Measurements from ENCODE around the gene PLEKHM1.
"Not testable (repeated sequence)": the region's sequence is repeated elsewhere in the genome, so short reads cannot be mapped to it uniquely, and the experiment has no call there.

The PLEKHM1 gene

GRCh38 chr17:45490615-45491433 lies at the start of gene PLEKHM1:
Gene PLEKHM1 (minus strand): TSS chr17:45490721. CDS start chr17:45482484, 8,237 bp downstream.
- DNase-seq, result peak; percentile 68 to 74

- DNase-seq, result not testable (repeated sequence)
Measured at GRCh38 chr17:45538168-45538567, 47.6 kb upstream of the PLEKHM1 start.

DNA sequence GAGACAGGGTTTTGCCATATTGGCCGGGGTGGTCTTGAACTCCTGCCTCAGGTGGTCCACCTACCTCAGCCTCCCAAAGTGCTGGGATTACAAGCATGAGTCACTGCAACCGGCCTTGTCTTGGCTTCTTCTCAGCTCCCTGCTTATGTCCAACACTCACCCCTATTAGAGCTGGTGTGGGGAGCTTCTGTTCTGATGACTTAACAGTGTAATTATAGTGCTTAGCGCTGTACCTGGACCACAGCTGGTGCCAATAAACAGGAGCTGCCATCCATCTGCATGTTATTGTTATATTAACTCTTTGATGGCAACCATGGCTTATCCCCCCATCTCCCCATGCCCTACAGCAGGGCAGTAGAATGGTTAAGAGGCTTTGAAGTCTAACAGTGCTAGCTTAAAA lies 15.6 kb upstream of the PLEKHM1 start:
- not testable (repeated sequence) for DNase-seq

GRCh38 chr17:45505183-45505582 lies 14.7 kb upstream of the PLEKHM1 start:
- DNase-seq, result not testable (repeated sequence)

DNA sequence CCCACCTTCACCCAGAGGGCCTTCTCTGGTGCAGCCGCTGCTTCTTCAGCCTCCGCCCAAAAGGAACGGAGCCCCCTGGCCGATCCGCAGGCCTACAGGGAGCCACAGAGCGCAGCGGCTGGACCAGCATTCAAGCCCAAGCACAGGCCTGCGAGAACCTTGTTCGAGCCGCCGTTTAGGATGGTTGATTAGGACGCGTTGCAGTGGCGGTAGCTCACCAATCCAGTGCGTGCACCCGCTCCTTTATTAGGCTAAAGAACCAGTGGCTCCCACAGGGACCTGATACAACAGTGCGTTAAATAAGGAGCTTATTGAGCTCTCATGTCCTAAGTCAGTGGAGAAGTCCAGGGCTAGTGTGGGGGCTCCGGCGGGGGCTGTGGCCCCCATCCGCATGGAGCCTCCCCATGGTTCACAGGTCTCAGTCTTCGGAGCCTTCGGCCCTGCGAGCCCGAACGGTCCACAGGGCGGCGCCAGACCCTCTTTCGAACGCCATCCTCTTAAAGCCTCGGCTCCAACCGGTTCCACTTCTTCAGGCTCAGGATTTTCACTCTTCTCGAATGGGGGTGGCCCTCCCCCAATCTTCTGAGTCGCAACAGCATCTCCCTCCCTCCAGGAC lies 10.7 kb upstream of the PLEKHM1 start:
- DNase-seq, result not testable (repeated sequence)

DNA sequence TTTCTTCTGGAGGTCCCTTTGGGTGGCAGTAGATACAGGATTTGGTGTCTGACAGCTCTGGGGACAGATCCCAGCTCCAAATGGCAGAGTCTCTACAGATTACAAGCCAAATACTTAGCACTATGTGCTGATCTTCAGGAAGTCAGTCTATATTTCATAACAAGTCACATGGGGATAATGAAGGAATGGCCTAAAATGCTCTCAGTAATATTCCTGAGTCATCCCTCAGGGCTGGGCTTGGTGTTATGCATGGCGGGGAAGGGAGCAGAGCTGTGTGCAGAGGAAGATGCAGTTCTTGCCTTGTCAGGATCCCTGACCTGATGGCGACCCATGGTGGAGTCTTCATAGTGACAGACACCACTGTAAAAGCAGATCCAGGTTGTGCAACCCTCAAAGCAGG lies 10.0 kb upstream of the PLEKHM1 start:
- DNase-seq, result not testable (repeated sequence)

- not testable (repeated sequence) for DNase-seq
Measured at GRCh38 chr17:45499208-45499607, 8.7 kb upstream of the PLEKHM1 start.

DNA sequence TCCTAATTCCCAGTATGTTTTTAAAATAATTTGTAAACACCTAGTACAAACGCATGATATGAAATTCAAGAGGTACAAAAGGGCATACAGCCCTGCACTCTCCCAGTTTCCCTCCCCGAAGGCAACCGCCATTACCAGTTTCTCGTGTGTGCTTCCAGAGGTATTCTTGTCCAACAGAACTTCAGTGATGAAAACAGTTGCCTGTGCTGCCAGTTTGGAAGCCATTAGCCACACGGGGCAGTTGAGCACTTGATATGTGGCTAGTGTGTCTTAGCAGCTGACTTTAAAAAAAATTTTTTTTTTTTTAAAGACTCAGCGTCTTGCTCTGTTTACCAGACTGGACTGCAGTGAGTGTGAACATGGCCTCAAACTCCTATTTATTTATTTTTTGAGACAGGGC lies 7.9 kb upstream of the PLEKHM1 start:
- DNase-seq, result not testable (repeated sequence)

- not testable (repeated sequence) for DNase-seq
Measured at GRCh38 chr17:45497449-45497848, 6.9 kb upstream of the PLEKHM1 start.

GRCh38 chr17:45496507-45496906 lies 6.0 kb upstream of the PLEKHM1 start:
- DNase-seq, result not testable (repeated sequence)

- DNase-seq, result not testable (repeated sequence)
Measured at GRCh38 chr17:45494556-45494955, 4.0 kb upstream of the PLEKHM1 start.

GRCh38 chr17:45492156-45492555 lies 1.6 kb upstream of the PLEKHM1 start:
- not testable (repeated sequence) for DNase-seq

GRCh38 chr17:45490198-45490597 lies 323 bp downstream of the PLEKHM1 start:
- not testable (repeated sequence) for DNase-seq

DNA sequence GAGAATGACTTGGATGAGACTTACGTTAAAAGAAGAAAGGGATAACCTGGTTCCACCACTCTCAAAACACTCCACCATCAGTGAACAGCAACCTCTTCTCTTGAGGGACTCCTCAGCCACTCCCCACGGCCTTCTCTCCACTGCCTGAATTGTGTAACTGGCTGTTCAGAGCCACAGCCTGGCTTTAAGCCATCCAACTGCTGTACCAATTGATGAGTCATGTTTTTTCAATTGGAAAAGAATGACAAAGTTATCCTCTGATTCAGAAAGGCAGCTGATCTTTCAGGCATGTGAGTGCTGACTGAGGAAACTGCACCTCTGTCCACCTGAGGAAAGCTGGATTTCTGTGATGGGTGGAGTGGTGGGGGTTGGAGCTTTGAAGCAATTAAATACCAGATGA lies 2.8 kb downstream of the PLEKHM1 start:
- not testable (repeated sequence) for DNase-seq

- DNase-seq, result not testable (repeated sequence)
Measured at GRCh38 chr17:45483591-45484216, 6.8 kb downstream of the PLEKHM1 start.

DNA sequence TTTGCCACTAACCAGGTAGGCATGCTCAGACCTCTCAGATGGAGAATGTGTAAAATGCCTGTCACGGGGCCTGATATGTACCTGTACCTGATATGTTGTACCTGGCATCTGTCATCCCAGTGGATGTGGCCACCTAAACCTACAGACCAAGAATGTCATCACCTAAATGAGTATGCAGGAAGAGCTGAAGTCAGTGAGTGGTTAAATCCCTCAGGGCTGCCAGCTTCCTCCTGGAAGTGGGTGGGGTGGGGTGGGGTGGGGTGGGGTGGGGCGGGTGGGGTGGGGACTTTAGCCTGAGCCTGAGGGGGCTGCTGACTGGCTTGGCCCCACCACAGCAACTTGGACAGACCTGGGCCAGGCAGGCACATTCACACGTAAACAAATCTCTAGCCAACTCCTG lies 7.3 kb downstream of the PLEKHM1 start:
- DNase-seq, result not testable (repeated sequence)

GRCh38 chr17:45482317-45482716 lies 8.2 kb downstream of the PLEKHM1 start:
- DNase-seq, result not testable (repeated sequence)

DNA sequence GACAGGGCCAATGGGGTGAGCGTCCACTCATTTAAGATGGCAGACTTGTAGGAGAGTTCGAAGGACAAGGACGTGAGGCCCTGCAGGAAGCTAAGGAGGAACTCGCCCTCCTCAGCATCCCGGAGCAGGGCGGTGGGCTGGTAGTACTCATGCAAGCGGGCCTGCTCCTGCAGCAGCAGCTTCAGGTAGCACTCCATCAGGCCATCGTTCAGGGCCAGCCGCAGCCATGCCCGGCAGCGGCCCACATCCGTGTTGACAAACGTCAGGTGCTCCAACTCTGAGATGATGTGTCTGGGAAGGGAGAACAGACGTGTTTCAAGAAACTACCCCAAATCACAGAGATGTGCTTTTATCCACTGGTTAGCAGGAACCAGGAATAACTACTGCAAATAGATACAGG lies 15.1 kb downstream of the PLEKHM1 start:
- DNase-seq, result not testable (repeated sequence)

- not testable (repeated sequence) for DNase-seq
Measured at GRCh38 chr17:45472249-45472648, 18.3 kb downstream of the PLEKHM1 start.

DNA sequence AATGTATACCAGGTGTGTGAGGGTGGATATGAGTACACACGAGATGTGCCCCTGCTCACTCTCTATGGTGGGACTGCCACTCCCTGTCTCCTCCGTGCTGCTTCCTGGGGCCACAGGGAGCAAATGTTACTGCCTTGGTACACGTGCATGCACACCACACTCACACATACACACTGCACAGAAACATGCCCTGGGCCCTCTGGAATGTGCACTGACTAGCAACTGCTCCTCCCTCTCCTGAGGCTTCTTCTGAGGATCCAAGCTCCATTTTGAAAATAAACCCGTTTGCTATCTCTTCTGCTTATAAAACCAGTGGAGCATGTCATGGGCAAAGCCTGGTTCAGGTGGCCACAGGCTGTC lies 21.3 kb downstream of the PLEKHM1 start:
- not testable (repeated sequence) for DNase-seq

GRCh38 chr17:45468293-45469203 lies 22.0 kb downstream of the PLEKHM1 start:
- DNase-seq, result not testable (repeated sequence)

GRCh38 chr17:45461524-45462327 lies 28.8 kb downstream of the PLEKHM1 start:
- DNase-seq, result not testable (repeated sequence)
